HAP-1 (cell line): ENCODE measurements around the gene SLC27A5.
"Not testable (repeated sequence)": the region's sequence is repeated elsewhere in the genome, so short reads cannot be mapped to it uniquely, and the experiment has no call there.

Source experiments
- DNase-seq, 2 experiments: peaks; one replicate each; pipeline ENCODE4 v3.0.0-alpha.2; 2016 to 2020; ENCODE audit warnings: low spot score in 2 of 2
- H3K27me3 ChIP-seq: fragments of 250-450 bp; sonication (Bioruptor Pico); 2 replicates; pipeline ENCODE4 v1.5.1; 2020; ENCODE audit warnings: low read depth, mild to moderate bottlenecking, moderate library complexity
- H3K36me3 ChIP-seq: fragments of 250-450 bp; sonication (Bioruptor Pico); replicated peaks from 2 replicates; pipeline ENCODE4 v1.5.1; 2020; ENCODE audit warnings: mild to moderate bottlenecking
- H3K4me1 ChIP-seq: fragments of 250-450 bp; sonication (Bioruptor Pico); 2 replicates; pipeline ENCODE4 v1.5.1; 2020; ENCODE audit warnings: mild to moderate bottlenecking
- H3K4me3 ChIP-seq: fragments of 250-450 bp; sonication (Bioruptor Pico); 2 replicates; pipeline ENCODE4 v1.5.1; 2020; ENCODE audit warnings: mild to moderate bottlenecking, moderate library complexity
- H3K9me3 ChIP-seq: fragments of 250-450 bp; sonication (Bioruptor Pico); 2 replicates; pipeline ENCODE4 v1.5.1; 2020; ENCODE audit warnings: mild to moderate bottlenecking, moderate library complexity
- in situ Hi-C: fragments of 300-500 bp; cut with MboI; formaldehyde crosslinking; loops from 3 replicates; pipeline ENCODE4 v1.14.3; 2020; ENCODE audit warnings: low sequenced_read_pairs, inconsistent platforms, mixed read lengths

The SLC27A5 gene

GRCh38 chr19:58469241-58470013 is 42.4 kb downstream of the SLC27A5 start:
- no peak overlapping the region for H3K4me3 ChIP-seq
- H3K4me1 ChIP-seq, result peaks cover 10% of the 10 kb centered on the region
- no peaks in the 10 kb centered on the region for H3K9me3 ChIP-seq
- in situ Hi-C loops, result no loop called here
- no peak for DNase-seq
- H3K27me3 ChIP-seq, result no peaks in the 10 kb centered on the region
- H3K36me3 ChIP-seq, result peaks cover 17% of the 10 kb centered on the region

GRCh38 chr19:58468216-58468839 is 43.5 kb downstream of the SLC27A5 start:
- DNase-seq, result no peak
- Histone ChIP-seq H3K36me3 (peaks cover 14% of the 10 kb centered on the region), H3K4me1 (peaks cover 10% of the 10 kb centered on the region), H3K4me3 (peak overlapping the region; percentile 78), H3K27me3 (no peaks in the 10 kb centered on the region), H3K9me3 (no peaks in the 10 kb centered on the region)
- in situ Hi-C loops, result no loop called here

- peak; percentile 95 to 99 for DNase-seq
- in situ Hi-C loops, result no loop called here
- no peaks in the 10 kb centered on the region for H3K27me3 ChIP-seq
Measured at GRCh38 chr19:58466760-58467589, 44.8 kb downstream of the SLC27A5 start, which contains the start of gene ZNF324. ZNF324 (plus strand) TSS chr19:58467080; CDS start chr19:58469186, 2,106 bp downstream.

GRCh38 chr19:58466089-58466759 is 45.6 kb downstream of the SLC27A5 start:
- in situ Hi-C loops, result no loop called here
- no peaks in the 10 kb centered on the region for H3K9me3 ChIP-seq
- H3K36me3 ChIP-seq, result no peaks in the 10 kb centered on the region; the same call in 1 of the 2 replicates
- DNase-seq, result no peak
- peaks cover 14% of the 10 kb centered on the region for H3K4me1 ChIP-seq
- H3K4me3 ChIP-seq, result peak overlapping the region; percentile 78
- H3K27me3 ChIP-seq, result no peaks in the 10 kb centered on the region

More at GRCh38 chr19:58466760-58467589, 44.8 kb downstream of the SLC27A5 start, which contains the start of gene ZNF324:
- H3K4me1 ChIP-seq, result peaks cover 10% of the 10 kb centered on the region
- no peaks in the 10 kb centered on the region for H3K9me3 ChIP-seq
- H3K36me3 ChIP-seq, result peaks cover 5% of the 10 kb centered on the region
- H3K4me3 ChIP-seq, result peak within 1 kb of the TSS; percentile 78

DNA sequence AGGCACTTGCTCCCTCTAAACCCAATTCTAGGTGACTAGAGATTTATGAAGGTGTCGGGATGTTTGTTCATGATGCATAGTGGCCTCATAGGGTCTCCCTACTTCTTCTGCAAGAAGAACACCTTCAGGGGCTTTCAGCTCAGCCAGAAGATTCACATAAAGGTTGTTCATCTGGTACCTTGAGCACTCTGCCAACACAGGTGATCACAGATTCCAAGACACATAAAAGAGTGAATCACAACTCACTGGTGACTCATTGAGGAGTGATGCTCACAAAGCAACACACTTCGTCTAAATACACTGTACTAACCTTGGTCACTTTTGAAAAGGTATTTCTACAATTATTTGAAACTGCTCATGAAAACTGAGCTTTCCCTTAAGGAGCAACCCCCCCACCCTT is 51.8 kb downstream of the SLC27A5 start:
- in situ Hi-C loops, result no loop called here
- H3K36me3 ChIP-seq, result peaks cover 6% of the 10 kb centered on the region; the same call in 1 of the 2 replicates
- H3K4me3 ChIP-seq, result no peak overlapping the region
- no peaks in the 10 kb centered on the region; the same call in 1 of the 2 replicates for H3K9me3 ChIP-seq
- no peak for DNase-seq
- peaks cover 13% of the 10 kb centered on the region for H3K4me1 ChIP-seq
- no peaks in the 10 kb centered on the region for H3K27me3 ChIP-seq

GRCh38 chr19:58456111-58456510 is 55.7 kb downstream of the SLC27A5 start:
- in situ Hi-C loops, result no loop called here
- H3K36me3 ChIP-seq, result peaks cover 6% of the 10 kb centered on the region; the same call in 1 of the 2 replicates
- no peak for DNase-seq
- no peaks in the 10 kb centered on the region for H3K27me3 ChIP-seq
- no peak overlapping the region for H3K4me3 ChIP-seq
- peaks cover 7% of the 10 kb centered on the region for H3K4me1 ChIP-seq
- H3K9me3 ChIP-seq, result no peaks in the 10 kb centered on the region; the same call in 1 of the 2 replicates

GRCh38 chr19:58455306-58455705 is 56.5 kb downstream of the SLC27A5 start:
- in situ Hi-C loops, result no loop called here
- no peak for DNase-seq
- H3K4me3 ChIP-seq, result no peak overlapping the region
- no peaks in the 10 kb centered on the region; the same call in 1 of the 2 replicates for H3K9me3 ChIP-seq
- no peaks in the 10 kb centered on the region for H3K27me3 ChIP-seq
- H3K4me1 ChIP-seq, result peaks cover 3% of the 10 kb centered on the region; the same call in 1 of the 2 replicates
- peaks cover 6% of the 10 kb centered on the region; the same call in 1 of the 2 replicates for H3K36me3 ChIP-seq

- no peak for DNase-seq
- in situ Hi-C loops, result no loop called here
- peaks cover 3% of the 10 kb centered on the region; the same call in 1 of the 2 replicates for H3K4me1 ChIP-seq
Measured at GRCh38 chr19:58453743-58454142, 58.0 kb downstream of the SLC27A5 start.

DNA sequence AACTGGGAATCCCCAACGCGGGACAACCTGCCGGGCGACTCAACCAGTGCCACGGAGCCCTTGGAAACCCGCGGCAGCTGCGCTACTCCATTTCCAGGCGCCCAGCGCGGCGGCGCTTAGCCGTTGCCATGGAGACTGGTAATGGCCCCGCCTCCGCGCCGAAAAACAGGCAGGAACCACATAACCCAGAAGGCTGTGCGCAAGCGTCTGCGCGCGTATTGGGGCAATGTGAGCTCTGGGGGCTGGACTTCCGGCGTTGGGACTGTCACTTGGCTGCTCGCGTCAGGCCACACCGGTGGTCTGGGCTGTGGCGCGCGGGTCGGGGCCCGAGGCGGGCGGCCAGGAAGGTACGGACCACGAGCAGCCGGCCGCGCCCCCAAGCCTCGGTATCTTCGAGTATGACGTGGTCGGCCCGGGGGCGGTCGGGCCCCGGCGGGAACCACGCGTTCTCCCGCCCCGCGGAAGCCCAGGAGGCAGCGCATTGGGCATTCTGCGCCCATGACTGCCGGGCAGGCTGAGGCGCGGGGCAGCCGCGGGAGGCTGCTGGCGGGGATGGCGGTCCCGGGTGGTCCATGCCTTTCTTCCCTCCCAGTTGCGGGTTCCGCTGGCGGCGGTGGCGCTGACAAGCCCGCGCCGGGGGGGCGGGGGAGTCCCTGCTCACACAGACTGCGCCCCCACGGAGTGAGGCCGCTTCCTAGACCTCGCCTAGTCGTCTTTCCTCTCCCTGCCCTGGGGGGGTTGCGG is 60.3 kb downstream of the SLC27A5 start, which contains the start of gene ZNF324B:
Gene ZNF324B, plus strand, starts transcription at position 265 of the 744 bp plus-strand sequence. CDS start 2,080 bp downstream, outside the sequence.
- in situ Hi-C loops, result no loop called here
- peak; percentile 96 to 98 for DNase-seq
- H3K9me3 ChIP-seq, result peaks cover 16% of the 10 kb centered on the region
- peaks cover 3% of the 10 kb centered on the region; the same call in 1 of the 2 replicates for H3K4me1 ChIP-seq
- peak within 1 kb of the TSS; percentile 81 for H3K4me3 ChIP-seq
- no peaks in the 10 kb centered on the region for H3K27me3 ChIP-seq
- H3K36me3 ChIP-seq, result peaks cover 3% of the 10 kb centered on the region; the same call in 1 of the 2 replicates

More at GRCh38 chr19:58453743-58454142, 58.0 kb downstream of the SLC27A5 start:
- H3K4me3 ChIP-seq, result no peak overlapping the region
- peaks cover 3% of the 10 kb centered on the region for H3K9me3 ChIP-seq
- no peaks in the 10 kb centered on the region for H3K27me3 ChIP-seq
- H3K36me3 ChIP-seq, result peaks cover 3% of the 10 kb centered on the region; the same call in 1 of the 2 replicates

DNA sequence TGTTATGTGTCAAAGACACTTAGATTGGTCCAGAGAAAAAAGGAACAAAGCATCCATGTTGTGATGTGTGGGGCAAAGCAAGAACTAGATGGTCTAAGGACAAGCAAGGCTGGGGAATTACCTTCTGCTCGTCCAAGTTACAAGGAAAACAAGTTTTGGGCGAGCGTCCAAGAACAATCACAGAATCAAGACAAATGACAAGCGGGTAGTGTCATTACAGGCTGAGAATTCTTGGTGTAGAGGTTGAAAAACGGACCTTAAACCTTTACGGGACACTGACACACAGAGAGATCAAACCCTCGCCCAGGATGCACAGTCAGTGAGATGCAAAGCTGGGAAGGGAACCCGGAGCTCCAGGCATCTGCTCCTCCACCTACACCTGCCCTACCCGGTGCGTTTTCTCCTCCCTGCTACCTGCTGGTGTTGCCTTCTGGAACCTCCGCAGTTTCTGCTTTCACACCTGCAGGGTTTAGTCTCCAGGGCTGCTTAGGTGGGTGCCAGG is 60.9 kb downstream of the SLC27A5 start:
- no peak for DNase-seq

GRCh38 chr19:58449980-58450379 is 61.8 kb downstream of the SLC27A5 start:
- H3K4me3 ChIP-seq, H3K36me3 ChIP-seq, H3K4me1 ChIP-seq, in situ Hi-C loops, DNase-seq, H3K27me3 ChIP-seq: not testable (repeated sequence)
- peaks cover 16% of the 10 kb centered on the region for H3K9me3 ChIP-seq

More for the DNA sequence above, 60.9 kb downstream of the SLC27A5 start:
- H3K36me3 ChIP-seq, result no peaks in the 10 kb centered on the region; the same call in 1 of the 2 replicates
- peaks cover 3% of the 10 kb centered on the region; the same call in 1 of the 2 replicates for H3K4me1 ChIP-seq
- in situ Hi-C loops, result no loop called here
- peaks cover 16% of the 10 kb centered on the region for H3K9me3 ChIP-seq
- no peaks in the 10 kb centered on the region for H3K27me3 ChIP-seq
- H3K4me3 ChIP-seq, result peak overlapping the region; percentile 81

DNA sequence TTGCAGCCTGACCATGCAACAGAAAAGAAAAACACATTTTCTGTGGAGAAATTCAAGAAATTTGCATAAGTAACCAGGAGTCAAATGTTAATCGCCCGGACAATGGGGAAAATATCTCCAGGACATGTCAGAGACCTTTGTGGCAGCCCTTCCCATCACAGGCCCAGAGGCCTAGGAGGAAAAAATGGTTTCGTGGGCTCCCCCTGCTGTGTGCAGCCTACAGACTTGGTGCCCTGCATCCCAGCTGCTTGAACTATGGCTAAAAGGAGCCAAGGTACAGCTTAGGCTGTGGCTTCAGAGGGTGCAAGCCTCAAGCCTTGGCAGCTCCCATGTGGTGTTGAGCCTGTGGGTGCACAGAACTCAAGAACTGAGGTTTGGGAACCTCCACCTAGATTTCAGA is 62.9 kb downstream of the SLC27A5 start:
- H3K36me3 ChIP-seq, H3K4me3 ChIP-seq, in situ Hi-C loops, DNase-seq, H3K4me1 ChIP-seq, H3K27me3 ChIP-seq: not testable (repeated sequence)
- peaks cover 16% of the 10 kb centered on the region for H3K9me3 ChIP-seq
